Gastroesophageal sphincter (tissue), 4 donors: ENCODE measurements around the gene ENTREP3. TPM values are rescaled to one million over a fixed set of nuclear protein-coding genes. Genes with fewer than 3 reads are reported as not detected.
"Not testable (repeated sequence)": the region's sequence is repeated elsewhere in the genome, so short reads cannot be mapped to it uniquely, and the experiment has no call there.

Experiments
- ATAC-seq: fragments of 150-250 bp; one replicate; pipeline ENCODE4 v1.9.1; 2016; ENCODE audit warnings: mild to moderate bottlenecking, moderate library complexity
- H3K27ac ChIP-seq, 4 donors: fragments of 200-600 bp; sonication (generic) in 3 of 4; 1 replicate in 3 of 4; 2 replicates in 1 of 4; pipeline ENCODE4 v1.5.1; 2016 to 2019
- H3K27me3 ChIP-seq: fragments of 200-600 bp; sonication (generic); one replicate; pipeline ENCODE4 v1.5.1; 2019
- H3K36me3 ChIP-seq, 2 donors: fragments of 200-600 bp; sonication (generic); one replicate each; pipeline ENCODE4 v1.5.1; 2019; ENCODE audit warnings: control low read depth in 1 of 2
- H3K4me1 ChIP-seq, 3 donors: fragments of 200-600 bp; sonication (generic); 1 replicate in 2 of 3; 2 replicates in 1 of 3; pipeline ENCODE4 v1.5.1; 2016 to 2019; ENCODE audit warnings: control low read depth in 2 of 3
- H3K4me3 ChIP-seq, 2 donors: fragments of 200-600 bp; sonication (generic); one replicate each; pipeline ENCODE4 v1.5.1; 2019; ENCODE audit warnings: mild to moderate bottlenecking in 1 of 2, moderate library complexity in 1 of 2
- H3K9me3 ChIP-seq, 3 donors: fragments of 200-600 bp; sonication (generic); one replicate each; pipeline ENCODE4 v1.5.1; 2017 to 2019; ENCODE audit warnings: control low read depth in 2 of 3
- EP300 ChIP-seq: sonication (generic); formaldehyde crosslinking; IDR thresholded peaks from one replicate; pipeline ENCODE4 v1.6.1; 2017; ENCODE audit warnings: antibody characterized with exemption, mild to moderate bottlenecking
- POLR2A ChIP-seq, 2 donors: fragments of 450-650 bp; IDR thresholded peaks; one replicate each; pipeline ENCODE4 v1.6.1; 2017; ENCODE audit warnings: antibody characterized with exemption in 2 of 2, mild to moderate bottlenecking in 2 of 2, moderate library complexity in 1 of 2
- POLR2AphosphoS5 ChIP-seq: sonication (generic); formaldehyde crosslinking; IDR thresholded peaks from one replicate; pipeline ENCODE4 v1.6.1; 2017; ENCODE audit warnings: antibody characterized with exemption
- WGBS, 2 donors: methylation state at CpG; one replicate each; pipeline ENCODE4 v1.1.5; 2018; ENCODE audit warnings: low coverage in 1 of 2; 5-methylcytosine and 5-hydroxymethylcytosine counted together
- total RNA-seq, 4 donors: library from RNA; depleted of rRNA; stranded (reverse); fragments of >200 nt; gene quantifications; one replicate each; pipeline ENCODE4 v1.1.0, GENCODE V29; 2016
- TF ChIP-seq, protein P1 (sequence below), 4 experiments: fragments of 200-600 bp in 2 of 4; fragments of 450-650 bp in 2 of 4; sonication (generic) in 1 of 4; IDR thresholded peaks; one replicate each; pipeline ENCODE4 v1.5.1; 2017 to 2019; ENCODE audit warnings: antibody characterized with exemption in 4 of 4, mild to moderate bottlenecking in 2 of 4, moderate library complexity in 2 of 4

Gene ENTREP3
- total RNA-seq, 4 donors from 2014 or later, result 11.4 to 35.3 (median 22.1) TPM

DNA sequence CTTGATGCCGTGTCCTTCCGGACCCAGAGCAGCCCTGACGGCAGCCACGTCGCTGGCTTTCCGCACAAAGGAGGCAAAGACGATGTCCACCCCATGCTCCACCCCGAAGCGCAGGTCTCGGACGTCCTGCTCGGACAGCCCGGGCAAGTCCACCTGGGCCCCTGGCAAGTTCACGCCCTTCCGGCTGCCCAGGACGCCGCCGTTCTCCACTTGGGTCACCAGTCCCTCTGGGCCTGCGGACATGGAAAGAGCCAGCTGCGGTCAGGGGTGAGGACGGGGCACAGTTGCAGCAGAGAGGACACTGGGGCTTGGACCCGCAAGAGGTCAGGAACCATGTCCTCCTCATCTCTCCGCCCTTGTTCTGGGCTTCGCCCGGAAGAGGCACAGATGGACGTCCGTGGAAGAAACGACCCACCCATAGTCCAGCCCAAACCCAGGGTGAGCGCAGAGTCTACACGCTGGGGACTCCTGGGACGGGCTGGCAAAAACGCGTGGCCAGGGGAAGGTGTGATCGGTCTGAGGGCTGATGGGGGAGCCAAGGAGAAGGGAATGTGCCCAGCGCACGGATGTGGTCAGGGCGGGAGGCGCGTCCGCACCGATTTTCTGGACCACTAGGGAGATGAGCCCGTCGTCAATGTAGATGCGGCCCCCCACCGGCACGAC is 39.4 kb upstream of the ENTREP3 start:
- ATAC-seq, result no peak
- WGBS, 2 donors, result 2 to 68% methylated on average over 3 to 9 of the region's 46 CpGs

DNA sequence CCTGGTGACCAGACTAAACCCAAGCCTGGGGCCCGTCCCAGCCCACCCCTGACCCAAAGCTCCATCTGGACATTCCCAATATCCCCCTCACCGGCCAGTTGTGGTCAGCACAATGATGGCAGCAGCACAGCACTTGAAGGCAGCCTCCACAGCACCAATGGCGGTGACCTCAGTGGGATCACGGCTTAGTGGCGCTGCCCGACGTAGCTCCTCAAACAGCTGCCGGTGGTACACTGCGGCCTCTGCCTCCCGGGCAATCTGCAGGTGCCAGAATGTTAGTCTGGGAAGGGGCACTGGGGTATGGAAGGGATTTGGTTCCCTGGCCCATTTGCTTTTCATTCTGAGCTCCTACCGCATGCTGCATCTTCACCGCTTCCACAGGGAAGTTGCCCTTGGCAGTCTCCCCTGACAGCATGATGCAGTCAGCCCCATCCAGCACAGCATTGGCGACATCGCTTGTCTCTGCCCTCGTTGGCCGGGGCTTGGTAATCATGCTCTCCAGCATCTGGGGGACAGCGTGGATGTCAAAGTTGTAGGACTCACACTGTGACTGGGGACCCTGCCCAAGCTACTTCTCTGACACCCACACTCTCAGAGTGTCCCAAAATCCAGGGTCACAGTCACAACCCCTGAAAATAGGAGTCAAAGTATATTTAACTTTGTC is 37.9 kb upstream of the ENTREP3 start:
- Histone ChIP-seq H3K4me1 (peaks cover 0 to 15% (median 2%) of the 10 kb centered on the region in 3 donors), H3K27me3 (peaks cover 47% of the 10 kb centered on the region), H3K27ac (no peak overlapping the region), H3K9me3 (no peaks in the 10 kb centered on the region), H3K4me3 (no peak overlapping the region), H3K36me3 (no peaks in the 10 kb centered on the region)
- no peak for TF ChIP-seq POLR2A (IDR thresholded peaks at IDR 0.05)
- TF ChIP-seq, protein P1, sequence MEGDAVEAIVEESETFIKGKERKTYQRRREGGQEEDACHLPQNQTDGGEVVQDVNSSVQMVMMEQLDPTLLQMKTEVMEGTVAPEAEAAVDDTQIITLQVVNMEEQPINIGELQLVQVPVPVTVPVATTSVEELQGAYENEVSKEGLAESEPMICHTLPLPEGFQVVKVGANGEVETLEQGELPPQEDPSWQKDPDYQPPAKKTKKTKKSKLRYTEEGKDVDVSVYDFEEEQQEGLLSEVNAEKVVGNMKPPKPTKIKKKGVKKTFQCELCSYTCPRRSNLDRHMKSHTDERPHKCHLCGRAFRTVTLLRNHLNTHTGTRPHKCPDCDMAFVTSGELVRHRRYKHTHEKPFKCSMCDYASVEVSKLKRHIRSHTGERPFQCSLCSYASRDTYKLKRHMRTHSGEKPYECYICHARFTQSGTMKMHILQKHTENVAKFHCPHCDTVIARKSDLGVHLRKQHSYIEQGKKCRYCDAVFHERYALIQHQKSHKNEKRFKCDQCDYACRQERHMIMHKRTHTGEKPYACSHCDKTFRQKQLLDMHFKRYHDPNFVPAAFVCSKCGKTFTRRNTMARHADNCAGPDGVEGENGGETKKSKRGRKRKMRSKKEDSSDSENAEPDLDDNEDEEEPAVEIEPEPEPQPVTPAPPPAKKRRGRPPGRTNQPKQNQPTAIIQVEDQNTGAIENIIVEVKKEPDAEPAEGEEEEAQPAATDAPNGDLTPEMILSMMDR (IDR thresholded peaks at IDR 0.05), result no peak
- TF ChIP-seq EP300, result no peak
- no peak for ATAC-seq
- WGBS, 2 donors, result 89 to 90% methylated on average over 3 to 6 of the region's 17 CpGs

More for the DNA sequence above, 39.4 kb upstream of the ENTREP3 start:
- Histone ChIP-seq H3K27ac (no peak overlapping the region), H3K4me3 (peak overlapping the region in 1 of 2 donors; percentile 24), H3K9me3 (no peaks in the 10 kb centered on the region), H3K36me3 (no peaks in the 10 kb centered on the region), H3K27me3 (peaks cover 50% of the 10 kb centered on the region), H3K4me1 (peaks cover 0 to 15% (median 2%) of the 10 kb centered on the region in 3 donors)
- TF ChIP-seq, protein P1 (IDR thresholded peaks at IDR 0.05), result no peak
- TF ChIP-seq EP300 (no peak), POLR2AphosphoS5 (no peak), POLR2A (IDR thresholded peaks at IDR 0.05) (no peak)

DNA sequence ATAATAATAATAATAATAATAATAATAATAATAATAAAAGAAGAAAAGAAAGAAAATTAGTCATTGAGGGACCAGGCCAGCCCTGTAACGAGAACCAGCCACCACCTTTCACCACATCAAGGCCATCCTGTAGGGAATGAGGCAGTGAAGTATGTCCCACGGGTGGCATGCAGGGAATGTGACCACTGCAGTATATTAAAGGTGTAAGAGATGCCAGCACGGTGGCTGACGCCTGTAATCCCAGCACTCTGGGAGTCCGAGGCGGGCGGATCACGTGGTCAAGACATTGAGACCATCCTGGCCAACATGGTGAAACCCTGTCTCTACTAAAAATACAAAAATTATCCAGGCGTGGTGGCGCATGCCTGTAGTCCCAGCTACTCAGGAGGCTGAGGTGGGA is 35.7 kb upstream of the ENTREP3 start:
- not testable (repeated sequence) for H3K9me3 ChIP-seq, ATAC-seq, H3K4me3 ChIP-seq, H3K27ac ChIP-seq, H3K36me3 ChIP-seq
- H3K4me1 ChIP-seq, result peaks cover 0 to 15% (median 2%) of the 10 kb centered on the region in 3 donors
- 60 to 69% methylated on average over 3 to 8 of the region's 10 CpGs for WGBS, 2 donors
- peaks cover 30% of the 10 kb centered on the region for H3K27me3 ChIP-seq

DNA sequence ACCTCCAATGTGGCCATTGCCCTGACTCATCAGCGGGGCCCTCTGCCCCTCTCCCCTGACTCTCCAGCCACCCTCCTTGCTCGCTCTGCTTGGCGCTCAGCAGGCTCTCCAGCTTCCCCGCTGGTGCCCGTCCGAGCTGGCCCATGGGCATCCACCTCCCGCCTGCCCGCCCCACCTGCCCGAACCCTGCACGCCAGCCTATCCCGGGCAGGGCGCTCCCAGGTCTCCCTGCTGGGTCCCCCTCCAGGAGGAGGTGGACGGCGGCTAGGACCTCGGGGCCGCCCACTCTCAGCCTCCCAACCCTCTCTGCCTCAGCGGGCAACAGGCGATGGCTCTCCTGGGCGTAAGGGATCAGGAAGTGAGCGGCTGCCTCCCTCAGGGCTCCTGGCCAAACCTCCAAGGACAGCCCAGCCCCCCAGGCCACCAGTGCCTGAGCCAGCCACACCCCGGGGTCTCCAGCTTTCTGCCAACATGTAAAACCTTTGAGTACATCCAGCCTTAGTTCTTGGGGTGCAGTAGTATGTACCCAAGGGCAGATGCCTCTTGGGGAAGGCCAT is 32.8 kb upstream of the ENTREP3 start:
- WGBS, 2 donors, result 100% methylated on average over 1 of the region's 21 CpGs
- Histone ChIP-seq H3K4me1 (no peaks in the 10 kb centered on the region), H3K4me3 (no peak overlapping the region), H3K27ac (no peak overlapping the region), H3K36me3 (peaks cover 0 to 6% of the 10 kb centered on the region in 2 donors), H3K27me3 (peaks cover 1% of the 10 kb centered on the region), H3K9me3 (no peaks in the 10 kb centered on the region)
- no peak for ATAC-seq
- TF ChIP-seq POLR2A (IDR thresholded peaks at IDR 0.05), result no peak
- TF ChIP-seq, protein P1 (IDR thresholded peaks at IDR 0.05), result no peak
- TF ChIP-seq EP300, result no peak
- TF ChIP-seq POLR2AphosphoS5, result no peak

DNA sequence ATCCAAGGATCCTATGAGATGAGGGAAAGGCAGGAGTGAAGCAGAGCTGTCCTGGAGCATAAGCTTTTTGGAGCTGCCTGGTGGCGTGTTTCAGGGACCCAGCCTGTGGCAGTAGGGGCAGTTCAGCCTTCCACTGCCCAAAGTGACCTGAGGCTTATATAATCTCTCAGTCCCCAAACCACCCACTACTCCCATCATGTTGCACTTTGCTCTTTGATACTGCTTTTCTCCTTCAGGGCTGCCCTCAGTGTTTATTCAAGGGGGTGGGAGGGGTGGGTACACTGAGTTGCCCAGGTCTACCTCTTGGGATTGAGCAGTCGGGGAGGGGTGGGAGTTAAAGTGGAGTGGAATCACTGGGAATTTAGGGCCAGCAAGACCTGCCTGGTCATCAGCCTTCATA is 31.3 kb upstream of the ENTREP3 start:
- no peaks in the 10 kb centered on the region for H3K4me1 ChIP-seq
- H3K4me3 ChIP-seq, result no peak overlapping the region
- ATAC-seq, result no peak
- H3K27ac ChIP-seq, result no peak overlapping the region
- H3K9me3 ChIP-seq, result no peaks in the 10 kb centered on the region
- no peaks in the 10 kb centered on the region for H3K27me3 ChIP-seq
- H3K36me3 ChIP-seq, result peaks cover 0 to 13% of the 10 kb centered on the region in 2 donors
- WGBS, 2 donors, result no CpG with 5 or more reads among the region's 2 CpGs
- TF ChIP-seq, protein P1 (IDR thresholded peaks at IDR 0.05), result no peak
- no peak for TF ChIP-seq EP300
- TF ChIP-seq POLR2A (IDR thresholded peaks at IDR 0.05), result no peak
- no peak for TF ChIP-seq POLR2AphosphoS5
